ENCODE measurements around the gene HSD11B2. TPM values are rescaled to one million over a fixed set of nuclear protein-coding genes. Genes with fewer than 3 reads are reported as not detected.
"Not testable (repeated sequence)": the region's sequence is repeated elsewhere in the genome, so short reads cannot be mapped to it uniquely, and the experiment has no call there.

HSD11B2 gene
- total RNA-seq, 2 donors from 2014 or later = not detected

DNA sequence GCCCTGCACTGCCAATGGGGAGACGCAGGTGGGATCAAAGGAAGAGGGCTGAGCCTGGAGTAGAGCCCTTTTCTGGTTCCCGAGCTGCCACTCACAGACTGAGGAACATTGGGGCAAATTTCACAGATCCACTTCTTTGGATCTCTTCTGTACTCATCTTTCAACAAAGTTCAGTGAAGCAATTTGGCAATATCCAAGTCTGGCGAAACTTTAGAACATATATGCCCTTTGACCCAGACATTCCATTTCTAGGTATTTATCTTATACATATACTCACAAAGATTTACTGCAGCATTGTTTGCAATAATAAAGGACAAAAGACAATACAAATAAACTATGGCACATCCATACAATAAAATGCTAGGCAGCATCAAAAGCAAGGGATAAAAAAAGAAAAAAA lies 19.6 kb upstream of the HSD11B2 start:
- H3K27ac ChIP-seq = no peak overlapping the region
- no peaks in the 10 kb centered on the region for H3K36me3 ChIP-seq
- no peak for DNase-seq (ENCODE audit: low spot score)
- peaks cover 0 to 21% of the 10 kb centered on the region in 2 donors for H3K4me1 ChIP-seq
- TF ChIP-seq, protein P1, sequence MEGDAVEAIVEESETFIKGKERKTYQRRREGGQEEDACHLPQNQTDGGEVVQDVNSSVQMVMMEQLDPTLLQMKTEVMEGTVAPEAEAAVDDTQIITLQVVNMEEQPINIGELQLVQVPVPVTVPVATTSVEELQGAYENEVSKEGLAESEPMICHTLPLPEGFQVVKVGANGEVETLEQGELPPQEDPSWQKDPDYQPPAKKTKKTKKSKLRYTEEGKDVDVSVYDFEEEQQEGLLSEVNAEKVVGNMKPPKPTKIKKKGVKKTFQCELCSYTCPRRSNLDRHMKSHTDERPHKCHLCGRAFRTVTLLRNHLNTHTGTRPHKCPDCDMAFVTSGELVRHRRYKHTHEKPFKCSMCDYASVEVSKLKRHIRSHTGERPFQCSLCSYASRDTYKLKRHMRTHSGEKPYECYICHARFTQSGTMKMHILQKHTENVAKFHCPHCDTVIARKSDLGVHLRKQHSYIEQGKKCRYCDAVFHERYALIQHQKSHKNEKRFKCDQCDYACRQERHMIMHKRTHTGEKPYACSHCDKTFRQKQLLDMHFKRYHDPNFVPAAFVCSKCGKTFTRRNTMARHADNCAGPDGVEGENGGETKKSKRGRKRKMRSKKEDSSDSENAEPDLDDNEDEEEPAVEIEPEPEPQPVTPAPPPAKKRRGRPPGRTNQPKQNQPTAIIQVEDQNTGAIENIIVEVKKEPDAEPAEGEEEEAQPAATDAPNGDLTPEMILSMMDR (IDR thresholded peaks at IDR 0.05) = no peak
- H3K4me3 ChIP-seq = no peak overlapping the region
- H3K27me3 ChIP-seq = no peaks in the 10 kb centered on the region
- no peaks in the 10 kb centered on the region for H3K9me3 ChIP-seq

DNA sequence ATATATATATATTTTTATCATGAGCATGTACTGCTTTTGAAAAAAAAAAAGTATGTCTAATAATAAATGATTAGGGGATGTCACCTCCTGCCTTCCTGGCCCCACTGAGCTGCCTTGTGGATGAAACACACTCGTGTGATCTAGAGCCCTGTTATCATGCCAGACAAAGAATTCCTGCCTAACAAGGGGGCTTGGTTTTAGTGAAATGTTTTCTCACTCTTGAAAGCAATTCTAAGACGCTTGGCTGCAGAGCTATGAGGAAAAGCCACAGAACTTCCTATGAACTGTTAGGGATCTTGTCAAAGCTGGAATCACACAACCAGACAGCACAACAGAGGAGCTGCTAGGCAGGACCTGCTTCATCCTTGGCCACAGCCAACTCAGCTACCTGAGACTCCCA lies 18.6 kb upstream of the HSD11B2 start:
- DNase-seq (ENCODE audit: low spot score) = no peak
- TF ChIP-seq, protein P1 (IDR thresholded peaks at IDR 0.05) = no peak
- Histone ChIP-seq H3K9me3 (no peaks in the 10 kb centered on the region), H3K27ac (no peak overlapping the region), H3K4me1 (peaks cover 0 to 12% of the 10 kb centered on the region in 2 donors), H3K27me3 (no peaks in the 10 kb centered on the region), H3K36me3 (no peaks in the 10 kb centered on the region), H3K4me3 (no peak overlapping the region)

DNA sequence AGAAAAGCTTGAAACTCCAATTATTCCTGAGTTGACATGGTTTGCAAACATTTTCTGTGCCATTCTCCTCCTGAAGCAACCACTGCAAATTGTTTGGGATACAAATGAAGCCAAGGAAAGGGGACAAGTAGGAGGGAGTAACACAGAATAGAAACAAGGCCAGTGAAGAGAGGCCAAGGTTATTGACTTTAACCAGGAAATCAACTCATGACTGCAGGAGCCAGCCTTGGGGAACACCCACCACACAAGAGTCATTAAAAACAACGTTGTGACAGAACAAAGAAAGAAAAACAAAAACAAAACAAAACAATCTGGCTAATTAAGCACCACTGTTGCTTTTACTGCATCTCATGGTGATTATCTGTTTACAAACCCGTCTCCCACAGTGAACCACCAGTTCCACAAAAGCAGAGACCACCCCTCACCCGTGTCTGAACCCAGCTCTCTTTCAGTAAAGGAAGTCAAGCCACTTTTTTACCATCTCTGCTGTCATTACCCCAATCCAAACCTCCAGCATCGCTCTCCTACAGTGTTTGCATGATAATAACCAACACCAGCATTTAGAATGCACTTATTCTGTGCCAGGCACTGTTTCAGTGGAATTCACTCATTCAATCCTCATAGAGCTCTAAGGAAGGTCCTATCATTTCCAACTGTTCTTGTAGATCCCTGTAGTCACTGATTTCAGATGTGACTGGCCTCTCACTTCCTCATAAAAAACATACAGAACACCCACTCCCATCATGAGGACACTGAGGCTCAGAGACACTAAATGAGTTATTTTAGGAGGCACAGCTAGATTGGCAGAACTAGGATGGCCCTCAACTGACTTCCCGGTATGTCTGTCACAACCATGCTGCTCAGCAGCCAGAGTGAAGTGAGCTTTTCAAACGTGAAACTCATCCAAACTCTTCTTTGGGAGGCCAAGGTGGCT lies 16.7 kb upstream of the HSD11B2 start:
- Histone ChIP-seq H3K36me3 (no peaks in the 10 kb centered on the region), H3K27me3 (no peaks in the 10 kb centered on the region), H3K9me3 (no peaks in the 10 kb centered on the region), H3K4me3 (no peak overlapping the region), H3K27ac (no peak overlapping the region), H3K4me1 (peaks cover 0 to 12% of the 10 kb centered on the region in 2 donors)
- TF ChIP-seq, protein P1 (IDR thresholded peaks at IDR 0.05) = no peak
- no peak for DNase-seq (ENCODE audit: low spot score)

DNA sequence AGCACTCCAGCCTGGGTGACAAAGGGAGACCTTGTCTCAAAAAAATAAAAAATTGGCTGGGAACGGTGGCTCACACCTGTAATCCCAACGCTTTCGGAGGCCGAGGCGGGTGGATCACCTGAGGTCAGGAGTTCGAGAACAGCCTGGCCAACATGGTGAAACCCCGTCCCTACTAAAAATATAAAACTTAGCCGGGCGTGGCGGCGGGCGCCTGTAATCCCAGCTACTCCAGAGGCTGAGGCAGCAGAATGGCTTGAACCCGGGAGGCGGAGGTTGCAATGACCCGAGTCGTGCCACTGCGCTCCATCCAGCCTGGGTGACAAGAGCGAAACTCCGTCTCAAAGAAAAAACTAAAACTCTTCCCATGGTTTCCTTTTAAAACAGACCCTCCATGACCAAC lies 15.5 kb upstream of the HSD11B2 start:
- not testable (repeated sequence) for DNase-seq (ENCODE audit: low spot score); H3K27me3 ChIP-seq; H3K9me3 ChIP-seq; H3K36me3 ChIP-seq
- peak overlapping the region; percentile 68 to 92 for H3K4me3 ChIP-seq
- H3K4me1 ChIP-seq = peaks cover 0 to 12% of the 10 kb centered on the region in 2 donors
- peak overlapping the region; percentile 75 to 79 for H3K27ac ChIP-seq

DNA sequence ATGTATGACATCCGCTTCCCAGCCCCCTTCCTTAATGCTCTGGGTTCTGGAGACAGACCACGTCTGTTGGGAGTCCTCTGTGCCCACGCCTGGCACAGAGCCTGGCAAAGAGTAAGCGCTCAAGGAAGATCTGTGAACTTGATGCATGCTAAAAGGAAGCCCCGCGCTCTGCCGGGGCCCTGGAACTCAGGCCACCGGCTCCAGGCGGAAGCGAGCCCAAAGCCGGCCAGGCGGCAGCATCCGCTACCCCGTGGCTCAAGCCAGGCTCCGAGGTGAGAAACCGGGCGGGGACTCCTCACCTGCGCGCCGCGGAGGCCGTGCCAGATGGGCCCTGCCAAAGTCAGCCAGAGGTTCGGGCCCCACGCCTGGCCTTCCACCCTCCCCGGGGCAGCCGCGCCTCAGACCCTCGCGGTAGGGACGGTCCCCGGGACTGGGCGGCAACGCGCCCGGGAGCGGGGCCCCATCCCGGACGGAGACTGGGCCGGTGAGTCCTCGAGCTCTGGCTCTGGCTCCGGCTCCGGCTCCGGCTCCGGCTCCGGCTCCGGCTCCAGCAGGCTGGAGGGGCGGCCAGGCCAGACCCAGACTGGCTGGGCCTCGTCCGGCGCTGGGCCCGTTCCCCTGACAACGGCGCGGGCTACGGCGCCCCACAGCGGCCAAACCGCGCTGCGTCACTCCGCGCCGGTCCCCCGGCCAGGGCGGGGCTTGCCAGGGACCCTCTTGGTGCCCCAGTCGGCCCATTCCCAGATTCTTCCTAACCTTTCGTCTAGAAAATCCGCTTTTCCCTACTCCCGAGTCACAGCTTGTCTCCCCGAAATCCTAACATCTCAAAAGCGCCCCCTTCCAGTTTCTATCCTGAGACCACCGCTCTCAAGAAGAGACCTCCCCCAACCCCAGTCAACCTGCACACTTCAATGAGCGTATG lies 14.8 kb upstream of the HSD11B2 start, which contains the start of gene ZDHHC1:
Gene ZDHHC1, minus strand, starts transcription at position 606 of the 922 bp plus-strand sequence. CDS start 8,702 bp downstream, outside the sequence.
- TF ChIP-seq, protein P1 (IDR thresholded peaks at IDR 0.05) = peak; percentile 45 to 78
- no peak for DNase-seq (ENCODE audit: low spot score)
- Histone ChIP-seq H3K4me3 (peak within 1 kb of the TSS; percentile 68 to 92), H3K36me3 (no peaks in the 10 kb centered on the region), H3K9me3 (no peaks in the 10 kb centered on the region), H3K27ac (peak within 1 kb of the TSS; percentile 75 to 79), H3K27me3 (no peaks in the 10 kb centered on the region), H3K4me1 (peaks cover 0 to 12% of the 10 kb centered on the region in 2 donors)

Measured in right atrium auricular region (tissue), 2 donors.